SK-N-SH treated with all-trans-retinoic acid at 6 μM for 48 hours (cell line): ENCODE data around the gene AGAP1.

Source experiments
- ATAC-seq: fragments of 200-7000 bp; cut with Tn5 transposase; 3 replicates; pipeline ENCODE4 v1.9.1; 2020; ENCODE audit warnings: mild to moderate bottlenecking, moderate library complexity
- ARNTL ChIP-seq: fragments of 450-650 bp; formaldehyde crosslinking; IDR thresholded peaks from 2 replicates; pipeline ENCODE4 v1.5.0; 2020; ENCODE audit warnings: low read depth, mild to moderate bottlenecking, moderate library complexity, borderline replicate concordance
- BACH2 ChIP-seq: fragments of 250-450 bp; sonication (Bioruptor Pico); IDR thresholded peaks from 2 replicates; pipeline ENCODE4 v1.9.0; 2021; ENCODE audit warnings: mild to moderate bottlenecking, borderline replicate concordance
- CREB5 ChIP-seq: fragments of 250-450 bp; sonication (Bioruptor Pico); IDR thresholded peaks from 2 replicates; pipeline ENCODE4 v1.5.1; 2020; ENCODE audit warnings: low read depth, mild to moderate bottlenecking, moderate library complexity
- CSDC2 ChIP-seq: fragments of 250-450 bp; sonication (Bioruptor Pico); IDR thresholded peaks from 2 replicates; pipeline ENCODE4 v1.5.0; 2020; ENCODE audit warnings: mild to moderate bottlenecking, moderate library complexity
- CSRNP3 ChIP-seq: fragments of 250-450 bp; sonication (Bioruptor Pico); IDR thresholded peaks from 2 replicates; pipeline ENCODE4 v1.5.1; 2021; ENCODE audit warnings: mild to moderate bottlenecking, moderate library complexity
- ESRRG ChIP-seq: fragments of 250-450 bp; sonication (Bioruptor Pico); IDR thresholded peaks from 2 replicates; pipeline ENCODE4 v1.6.1; 2021; ENCODE audit warnings: mild to moderate bottlenecking
- GLIS3 ChIP-seq: fragments of 250-450 bp; sonication (Bioruptor Pico); IDR thresholded peaks from 2 replicates; pipeline ENCODE4 v1.5.0; 2020; ENCODE audit warnings: mild to moderate bottlenecking, moderate library complexity
- ISL1 ChIP-seq: fragments of 250-450 bp; sonication (Bioruptor Pico); IDR thresholded peaks from 2 replicates; pipeline ENCODE4 v2.1.2; 2022; ENCODE audit warnings: mild to moderate bottlenecking, moderate library complexity
- PATZ1 ChIP-seq: fragments of 250-450 bp; sonication (Bioruptor Pico); IDR thresholded peaks from 2 replicates; pipeline ENCODE4 v1.8.0; 2020; ENCODE audit warnings: mild to moderate bottlenecking, moderate library complexity, borderline replicate concordance
- POU6F1 ChIP-seq: fragments of 250-450 bp; sonication (Bioruptor Pico); IDR thresholded peaks from 2 replicates; pipeline ENCODE4 v1.8.0; 2021; ENCODE audit warnings: low read depth, mild to moderate bottlenecking, moderate library complexity, borderline replicate concordance
- PPARA ChIP-seq: fragments of 250-450 bp; sonication (Bioruptor Pico); IDR thresholded peaks from 2 replicates; pipeline ENCODE4 v1.5.0; 2020; ENCODE audit warnings: mild to moderate bottlenecking, borderline replicate concordance
- TCF4 ChIP-seq: fragments of 250-450 bp; sonication (Bioruptor Pico); IDR thresholded peaks from 2 replicates; pipeline ENCODE4 v1.8.0; 2021; ENCODE audit warnings: mild to moderate bottlenecking, moderate library complexity, borderline replicate concordance
- TOX ChIP-seq: fragments of 250-450 bp; sonication (Bioruptor Pico); IDR thresholded peaks from 2 replicates; pipeline ENCODE4 v1.8.0; 2021; ENCODE audit warnings: mild to moderate bottlenecking, moderate library complexity, borderline replicate concordance
- TSHZ2 ChIP-seq: fragments of 250-450 bp; sonication (Bioruptor Pico); IDR thresholded peaks from 2 replicates; pipeline ENCODE4 v1.5.0; 2020; ENCODE audit warnings: mild to moderate bottlenecking, moderate library complexity
- ZC3H10 ChIP-seq: fragments of 250-450 bp; sonication (Bioruptor Pico); IDR thresholded peaks from 2 replicates; pipeline ENCODE4 v1.5.1; 2021; ENCODE audit warnings: mild to moderate bottlenecking, moderate library complexity
- ZNF565 ChIP-seq: fragments of 450-650 bp; formaldehyde crosslinking; conservative IDR thresholded peaks from 2 replicates; pipeline ENCODE4 v1.5.0; 2020; ENCODE audit warnings: low read depth, mild to moderate bottlenecking, moderate library complexity

AGAP1 gene

GRCh38 chr2:235500110-235500760 lies 6.4 kb downstream of the AGAP1 start:
- no peak for ATAC-seq
- TF ChIP-seq ZNF565 (CRISPR knock-in tag) (no peak), CREB5 (no peak), CSDC2 (CRISPR knock-in tag) (no peak), CSRNP3 (no peak), GLIS3 (CRISPR knock-in tag) (no peak), BACH2 (no peak), TSHZ2 (CRISPR knock-in tag) (no peak)

GRCh38 chr2:235500761-235501672 lies 7.2 kb downstream of the AGAP1 start:
- peak; percentile 92 for ATAC-seq
- TF ChIP-seq TSHZ2 (CRISPR knock-in tag) (no peak), ARNTL (CRISPR knock-in tag) (no peak), PPARA (no peak), ISL1 (CRISPR knock-in tag) (no peak), CSDC2 (CRISPR knock-in tag) (no peak), PATZ1 (no peak), GLIS3 (CRISPR knock-in tag) (no peak), ESRRG (no peak)

GRCh38 chr2:235501673-235502031 lies 7.8 kb downstream of the AGAP1 start:
- ATAC-seq, result peak; percentile 40
- TF ChIP-seq ISL1 (CRISPR knock-in tag) (no peak), TOX (CRISPR knock-in tag) (no peak), POU6F1 (CRISPR knock-in tag) (no peak), TCF4 (CRISPR knock-in tag) (no peak), ZC3H10 (CRISPR knock-in tag) (no peak), PATZ1 (no peak), TSHZ2 (CRISPR knock-in tag) (no peak), CREB5 (no peak)
